GM19452 (cell line): ENCODE results near the gene ACP1.

ENCODE experiments used
- ATAC-seq: cut with Tn5 transposase; IDR thresholded peaks from one replicate; pipeline ENCODE4 v1.9.1; 2021; ENCODE audit not compliant: unreplicated experiment

The ACP1 gene

DNA sequence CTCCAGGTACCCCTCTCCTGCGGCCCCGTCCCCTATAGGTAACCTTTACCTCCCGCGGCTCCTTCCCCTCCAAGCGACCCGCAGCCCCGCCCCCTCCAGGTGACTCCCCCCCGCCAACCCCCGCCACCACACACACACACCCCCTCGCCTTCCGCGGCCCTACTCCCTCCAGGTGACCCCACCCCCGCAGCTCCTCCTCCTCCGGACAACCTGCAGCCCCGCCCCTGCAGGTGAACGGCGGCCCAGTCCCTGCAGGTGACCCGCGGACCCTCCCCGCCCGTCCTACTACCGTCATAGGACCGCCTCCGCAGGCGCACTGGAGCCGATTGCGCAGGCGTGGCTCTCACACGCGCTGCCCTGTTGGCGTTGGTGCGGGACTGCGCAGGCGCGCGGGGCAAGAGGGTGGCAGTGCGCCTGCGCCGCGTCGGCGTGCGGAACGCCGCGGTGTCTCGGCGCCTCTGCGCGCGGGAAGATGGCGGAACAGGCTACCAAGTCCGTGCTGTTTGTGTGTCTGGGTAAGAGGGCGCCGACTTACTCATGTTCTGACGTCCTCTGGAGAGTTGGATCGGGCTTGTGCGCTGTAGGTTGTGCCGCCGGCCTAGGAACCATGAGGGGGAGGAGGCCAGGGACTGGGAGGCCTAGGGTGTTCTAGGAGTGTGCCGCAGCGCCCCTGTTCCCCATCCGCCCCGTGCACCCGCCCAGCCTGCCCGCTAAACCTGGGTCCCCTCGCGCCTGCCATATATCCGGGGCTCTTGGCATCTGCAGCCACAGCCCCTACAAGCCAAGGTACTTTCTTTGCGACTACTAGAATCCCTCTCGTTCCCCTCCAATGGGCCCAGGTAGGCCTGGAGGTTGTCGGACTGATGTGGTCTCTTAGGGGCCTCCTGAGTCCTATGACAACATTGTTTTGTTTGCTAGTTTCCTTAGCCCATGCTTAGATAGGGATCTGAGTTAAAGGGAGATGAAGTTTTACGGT is at the start of gene ACP1:
TSS of gene ACP1 (plus strand) at position 455 of the 976 bp plus-strand sequence. CDS start at position 473, 18 bp downstream.
- ATAC-seq = peak; percentile 88

DNA sequence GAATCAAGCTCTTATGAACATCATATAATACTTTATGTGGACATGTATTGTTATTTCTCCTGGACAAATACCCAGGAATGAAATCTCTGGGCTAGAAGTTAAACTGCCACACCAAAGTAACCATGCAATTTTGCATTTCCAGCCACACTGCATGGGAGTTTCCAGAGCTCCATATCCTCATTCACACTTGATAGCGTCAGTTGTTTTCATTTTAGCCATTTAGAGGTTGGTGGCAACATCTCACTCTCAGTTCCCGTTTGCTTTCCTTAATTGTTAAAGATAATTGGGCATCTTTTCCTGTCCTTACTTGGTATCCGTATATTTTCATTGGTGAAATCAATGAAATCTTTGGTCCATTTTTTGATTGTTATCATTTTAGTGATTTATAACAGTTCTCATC is 48.7 kb upstream of the ACP1 start:
- no peak for ATAC-seq

GRCh38 chr2:223451-223850 is 41.3 kb upstream of the ACP1 start:
- ATAC-seq = no peak

DNA sequence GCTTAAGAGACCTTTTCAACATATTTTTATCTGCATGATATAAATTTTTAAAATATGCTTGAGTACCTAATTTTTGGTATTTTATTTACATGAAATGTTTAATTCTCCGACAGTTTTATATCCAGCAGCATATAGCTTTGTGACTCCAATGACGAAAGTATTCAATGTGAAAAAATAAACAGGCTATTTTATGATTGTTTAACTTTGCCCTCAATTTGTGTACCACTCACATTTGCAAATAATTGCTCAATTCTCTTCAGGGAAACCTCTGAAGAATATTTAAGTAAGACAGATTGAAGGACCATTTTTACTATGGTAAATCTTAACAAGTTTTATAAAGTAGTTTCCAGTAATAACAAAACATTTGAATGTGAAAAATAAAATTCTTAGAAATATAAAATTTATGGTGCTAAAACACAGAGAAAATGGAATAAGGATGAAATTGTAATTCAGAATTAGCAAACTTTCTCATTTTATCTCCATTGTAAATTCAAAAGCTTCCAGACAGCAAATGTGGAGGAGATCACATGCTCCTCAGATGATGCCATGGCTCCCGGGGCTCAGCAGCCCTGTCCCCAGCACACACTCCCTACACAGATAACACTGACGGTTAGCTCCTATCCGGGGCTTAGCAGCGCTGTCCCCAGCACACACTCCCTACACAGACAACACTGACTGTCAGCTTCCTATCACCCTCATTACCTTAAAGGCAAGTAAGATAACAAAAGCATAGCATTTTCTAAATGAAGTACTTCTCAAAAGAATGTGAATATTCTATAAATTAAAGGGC is 40.6 kb upstream of the ACP1 start:
- ATAC-seq = no peak

DNA sequence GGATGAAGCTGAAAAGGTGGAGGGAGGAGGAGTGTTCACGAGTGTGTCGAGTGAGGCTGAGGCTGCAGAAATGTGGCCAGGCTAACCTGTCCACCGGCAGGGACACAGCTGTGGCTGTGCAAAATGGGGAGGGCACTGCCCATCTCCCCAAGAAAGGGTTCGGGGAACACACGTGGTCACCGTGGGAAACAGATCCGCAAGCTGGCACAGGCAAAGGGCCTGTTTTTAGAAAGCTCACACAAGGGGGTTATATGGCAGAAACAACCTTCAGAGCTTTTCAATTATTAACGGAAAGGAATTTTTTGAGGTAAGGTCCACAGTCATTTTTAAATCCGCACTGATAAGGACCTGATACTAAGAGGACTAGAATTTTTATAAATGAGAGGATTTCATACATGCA is 36.6 kb upstream of the ACP1 start:
- ATAC-seq = no peak

- no peak for ATAC-seq
Measured at GRCh38 chr2:228518-229278, 36.0 kb upstream of the ACP1 start.

GRCh38 chr2:231521-232185 is 33.1 kb upstream of the ACP1 start:
- no peak for ATAC-seq

- ATAC-seq = no peak
Measured at GRCh38 chr2:233030-233429, 31.7 kb upstream of the ACP1 start.

DNA sequence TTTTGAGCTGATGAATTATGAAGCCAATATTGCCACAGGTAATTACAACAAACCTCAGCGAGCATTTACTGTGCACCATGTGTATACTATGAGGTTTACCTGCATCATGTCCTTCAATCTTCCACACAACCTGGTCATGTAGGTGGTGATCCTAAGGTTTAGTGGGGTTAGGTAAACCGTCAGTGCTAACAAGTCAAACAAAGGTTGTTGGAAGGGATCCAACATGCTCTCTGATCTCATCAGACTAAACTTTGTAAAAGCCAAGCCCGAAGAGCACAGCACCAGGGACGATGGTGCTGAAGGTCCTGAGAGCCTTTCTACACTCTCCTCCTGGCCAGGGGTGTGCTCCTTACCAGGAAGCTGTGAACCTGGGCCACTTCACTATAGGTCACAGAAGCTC is 30.3 kb upstream of the ACP1 start:
- ATAC-seq = no peak

- ATAC-seq = no peak
Measured at GRCh38 chr2:236993-237539, 27.7 kb upstream of the ACP1 start.

DNA sequence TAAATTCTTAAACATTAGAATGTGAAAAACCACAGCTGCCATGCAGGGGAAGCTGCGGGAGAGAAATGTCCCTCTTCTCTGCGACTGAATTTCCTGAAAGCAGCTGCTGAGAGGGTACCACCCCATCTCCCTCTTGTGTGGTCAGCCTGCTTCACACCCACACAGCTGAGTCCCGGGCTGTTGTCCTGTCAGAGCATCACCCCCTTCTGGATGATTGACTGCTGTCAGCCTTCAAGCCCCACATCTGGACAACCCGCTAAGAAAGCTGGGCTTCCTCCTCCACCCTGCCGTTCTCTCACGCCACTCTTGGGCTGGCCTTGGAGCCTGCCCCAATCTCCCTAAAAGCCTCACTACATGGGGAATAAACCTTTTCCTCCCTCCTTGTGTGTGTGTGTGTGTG is 26.9 kb upstream of the ACP1 start:
- no peak for ATAC-seq

- ATAC-seq = no peak
Measured at GRCh38 chr2:238431-238830, 26.3 kb upstream of the ACP1 start.

DNA sequence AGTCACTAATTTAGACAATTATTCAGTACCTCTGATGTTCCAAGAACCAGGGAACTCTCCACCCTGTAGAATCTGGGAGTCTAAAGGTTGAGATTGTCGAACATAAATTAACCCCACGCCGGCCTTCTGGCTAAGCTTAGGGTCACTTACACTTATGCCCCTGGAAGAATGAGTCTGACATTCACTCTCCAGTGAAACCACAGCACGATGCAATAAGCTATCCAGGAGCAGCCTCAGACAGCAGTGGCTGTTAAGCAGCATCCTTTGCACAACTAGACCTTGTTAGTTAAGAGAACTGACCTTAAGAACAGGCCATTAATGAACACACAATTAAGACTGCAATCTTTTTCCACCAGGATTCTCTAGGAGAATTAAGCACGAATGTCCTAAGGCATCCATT is 25.9 kb upstream of the ACP1 start:
- no peak for ATAC-seq

DNA sequence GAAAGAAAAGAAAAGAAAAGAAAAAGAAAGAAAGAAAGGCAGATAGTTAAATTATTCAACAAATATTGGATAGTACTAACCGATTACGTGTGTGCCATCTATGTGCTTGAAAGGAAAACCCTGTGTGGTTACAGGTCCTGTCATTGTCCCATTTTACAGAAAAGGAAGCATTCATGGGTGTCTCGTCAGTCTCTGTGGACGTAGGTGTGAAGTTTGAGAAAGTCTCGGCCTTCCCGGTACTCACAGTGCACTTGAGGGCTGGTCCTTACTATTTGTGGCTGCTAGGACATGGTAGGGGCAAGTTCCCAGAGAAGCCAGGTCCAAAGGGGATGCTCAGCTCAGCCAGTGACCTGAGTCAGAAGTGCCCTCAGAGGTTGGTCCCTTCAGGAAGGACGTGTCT is 20.2 kb upstream of the ACP1 start:
- no peak for ATAC-seq

- ATAC-seq = no peak
Measured at GRCh38 chr2:246489-247144, 18.1 kb upstream of the ACP1 start.

GRCh38 chr2:248724-249123 is 16.0 kb upstream of the ACP1 start:
- ATAC-seq = no peak

DNA sequence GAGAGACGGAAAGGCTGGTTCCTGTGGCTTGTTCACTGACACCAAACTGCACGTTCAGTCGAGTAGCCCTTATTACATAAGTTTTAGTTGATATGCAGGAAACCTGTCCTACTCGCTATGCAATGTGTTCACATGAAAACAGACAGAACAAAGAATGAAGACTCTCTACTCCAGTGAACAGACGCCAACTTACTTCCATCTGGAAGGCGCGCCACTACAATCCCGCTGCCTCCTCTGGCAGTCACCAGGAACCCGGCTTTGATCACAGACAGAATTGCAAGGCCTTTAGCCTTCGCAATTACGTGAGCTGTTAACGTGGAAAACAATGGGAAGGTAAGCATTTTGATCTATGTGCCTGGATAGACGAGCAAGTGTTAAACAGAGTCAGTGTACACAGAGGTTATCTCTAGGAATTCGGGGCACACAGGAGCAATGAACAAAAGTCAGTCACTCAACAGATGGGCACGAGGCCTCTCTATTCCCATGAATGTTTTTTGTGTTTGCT is 15.2 kb upstream of the ACP1 start:
- ATAC-seq = no peak

- no peak for ATAC-seq
Measured at GRCh38 chr2:252001-252602, 12.6 kb upstream of the ACP1 start.

- ATAC-seq = no peak
Measured at GRCh38 chr2:253202-253638, 11.5 kb upstream of the ACP1 start.
